NCI-H1436 treated with DMSO at 0.1 percent for 48 hours (cell line): ENCODE data around the gene COX4I1.

Source experiments
- DNase-seq: peaks from one replicate; lab custom pipeline; 2025; lab: John Stamatoyannopoulos, UW

The COX4I1 gene

GRCh38 chr16:85767531-85767930 is 32.0 kb upstream of the COX4I1 start:
- no peak for DNase-seq

DNA sequence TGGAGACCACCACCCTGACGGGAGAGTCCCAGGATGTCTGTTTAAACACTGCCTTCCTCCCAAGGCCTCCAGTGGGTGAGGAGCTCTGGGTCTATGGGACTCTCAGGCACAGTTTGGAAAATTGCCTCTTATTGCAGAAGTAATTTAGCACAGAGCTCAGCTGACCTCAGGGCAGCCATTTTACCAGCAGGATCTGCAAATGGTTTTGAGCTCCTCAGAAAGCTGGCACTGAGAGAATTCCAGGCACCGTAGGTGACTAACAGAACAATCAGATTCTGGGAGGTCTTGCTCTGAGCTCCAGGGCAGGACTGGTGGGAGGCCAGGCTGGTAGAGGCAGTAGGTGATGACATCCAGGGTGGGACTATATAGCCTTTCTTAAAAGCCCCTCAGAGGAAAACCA is 31.3 kb upstream of the COX4I1 start:
- no peak for DNase-seq

GRCh38 chr16:85770741-85771140 is 28.8 kb upstream of the COX4I1 start:
- no peak for DNase-seq

DNA sequence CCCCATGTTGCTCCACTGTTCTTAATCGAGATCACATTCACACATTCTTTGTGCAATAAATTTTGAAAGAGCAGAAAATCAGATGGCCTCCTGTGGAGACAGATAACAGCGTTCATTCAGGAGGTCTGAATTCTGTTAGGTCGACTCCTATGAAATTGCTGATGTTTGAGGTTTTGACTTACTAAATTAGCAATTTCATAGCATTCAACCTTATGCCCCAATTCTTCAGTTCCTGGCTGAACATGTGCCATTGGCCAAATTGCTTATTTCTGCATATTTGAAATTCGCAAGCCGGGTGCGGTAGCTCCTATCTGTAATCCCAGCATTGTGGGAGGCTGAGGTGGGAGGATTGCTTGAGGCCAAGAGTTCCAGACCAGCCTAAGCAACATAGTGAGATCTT is 26.5 kb upstream of the COX4I1 start:
- DNase-seq: no peak

DNA sequence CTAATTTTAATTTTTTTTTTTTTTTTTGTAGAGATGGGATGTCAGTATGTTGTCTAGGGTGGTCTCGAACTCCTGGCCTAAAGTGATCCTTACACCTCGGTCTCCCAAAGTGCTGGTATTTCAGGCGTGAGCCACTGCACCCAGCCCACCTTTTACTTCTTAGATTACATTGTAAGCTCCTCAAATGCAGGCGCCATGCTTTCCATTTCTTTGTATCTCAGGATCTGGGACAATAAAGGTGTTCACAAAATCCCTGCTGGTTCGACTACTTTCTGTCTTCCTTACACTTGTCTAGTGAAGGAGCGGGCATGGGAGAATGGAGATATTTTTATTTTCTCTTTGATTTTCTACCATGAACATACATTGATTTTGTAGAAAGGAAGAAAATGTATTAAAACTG is 25.4 kb upstream of the COX4I1 start:
- no peak for DNase-seq

DNA sequence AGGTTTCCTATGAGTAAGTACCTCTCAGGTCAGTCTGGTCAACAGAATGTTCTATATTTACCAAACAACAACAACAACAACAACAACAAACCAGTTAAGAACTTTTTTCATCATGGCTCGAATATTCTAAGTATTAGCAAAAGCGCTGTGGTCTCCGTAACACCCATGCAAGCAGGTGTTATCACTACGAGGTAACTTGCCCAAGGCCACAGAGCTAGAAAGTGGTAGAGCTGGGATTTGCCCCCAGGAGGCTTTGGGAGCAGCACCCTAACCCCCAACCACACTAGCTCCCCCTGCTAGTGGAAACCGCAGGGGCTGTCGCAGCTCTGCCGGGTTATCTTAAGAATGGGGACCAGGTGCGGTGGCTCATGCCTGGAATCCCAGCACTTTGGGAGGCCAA is 24.7 kb upstream of the COX4I1 start:
- no peak for DNase-seq

GRCh38 chr16:85777583-85778310 is 21.7 kb upstream of the COX4I1 start:
- DNase-seq: no peak

GRCh38 chr16:85778873-85779272 is 20.6 kb upstream of the COX4I1 start:
- DNase-seq: no peak

GRCh38 chr16:85780281-85780680 is 19.2 kb upstream of the COX4I1 start:
- DNase-seq: no peak

DNA sequence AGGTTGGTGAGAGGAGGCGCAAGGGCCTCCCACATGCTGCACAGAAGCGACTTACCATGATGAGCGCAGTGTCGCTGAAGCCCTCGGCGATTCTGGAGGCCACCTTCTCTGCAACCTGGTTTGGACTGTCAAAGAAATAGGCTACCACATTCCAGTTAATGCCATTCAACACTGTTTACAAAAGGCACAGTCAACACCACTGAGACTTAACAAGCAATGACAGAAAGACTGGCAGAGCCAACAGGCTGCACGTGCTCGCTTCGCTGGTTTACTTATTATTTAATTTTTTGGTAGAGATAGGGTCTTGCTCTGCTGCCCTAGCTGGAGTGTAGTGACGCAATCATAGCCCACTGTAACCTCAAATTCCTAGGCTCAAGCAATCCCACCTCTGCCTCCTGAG is 18.3 kb upstream of the COX4I1 start:
- no peak for DNase-seq

DNA sequence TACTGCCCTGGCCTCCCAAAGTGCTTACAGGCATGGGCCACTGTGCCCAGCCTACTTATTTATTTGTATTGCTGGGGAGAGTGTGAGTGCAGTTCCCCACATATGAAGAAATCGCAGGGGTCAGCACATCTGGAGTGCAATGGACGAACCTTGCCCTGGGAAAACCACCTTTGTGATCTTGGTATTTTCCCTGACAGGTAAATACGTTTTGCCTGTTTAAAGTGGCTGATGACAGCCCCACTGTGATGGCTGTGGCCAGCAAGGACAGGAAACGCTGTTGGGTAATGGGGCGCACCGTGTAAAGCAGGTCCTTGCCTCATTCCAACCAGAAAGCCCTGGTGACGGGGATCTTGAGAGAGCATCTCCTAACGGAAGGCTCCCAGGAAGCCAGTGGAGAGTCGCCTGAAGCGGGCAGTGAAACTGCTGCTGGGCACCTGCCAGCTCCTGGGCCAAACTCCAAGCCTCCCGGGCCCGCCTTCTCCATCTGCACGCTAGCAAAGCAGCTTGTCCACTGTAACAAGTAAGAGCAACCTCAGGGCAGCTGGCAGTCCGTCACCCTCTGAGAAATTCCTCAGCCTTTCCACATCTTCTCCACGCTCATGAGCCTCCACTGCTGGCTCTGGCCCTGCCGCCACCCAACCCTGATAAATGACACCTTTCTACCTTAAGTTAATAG is 17.7 kb upstream of the COX4I1 start:
- DNase-seq: no peak

GRCh38 chr16:85782451-85782850 is 17.0 kb upstream of the COX4I1 start:
- no peak for DNase-seq

- no peak for DNase-seq
Measured at GRCh38 chr16:85783441-85783840, 16.1 kb upstream of the COX4I1 start.

DNA sequence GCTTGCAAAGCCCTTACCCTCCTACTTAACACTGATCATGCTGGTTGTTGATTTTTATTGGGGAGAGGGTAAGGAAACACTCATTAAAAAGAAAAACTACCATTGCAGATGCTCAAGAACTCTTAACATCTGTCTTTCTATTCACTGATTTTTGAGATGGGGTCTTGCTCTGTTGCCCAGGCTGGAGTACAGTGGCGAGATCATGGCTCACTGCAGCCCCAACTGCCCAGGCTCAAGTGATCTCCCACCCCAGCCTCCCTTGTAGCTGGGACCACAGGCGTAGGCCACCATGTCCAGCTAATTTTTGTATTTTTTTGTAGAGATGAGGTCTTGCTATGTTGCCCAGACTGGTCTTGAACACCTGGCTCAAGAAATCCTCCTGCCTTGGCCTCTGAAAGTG is 14.7 kb upstream of the COX4I1 start:
- no peak for DNase-seq

DNA sequence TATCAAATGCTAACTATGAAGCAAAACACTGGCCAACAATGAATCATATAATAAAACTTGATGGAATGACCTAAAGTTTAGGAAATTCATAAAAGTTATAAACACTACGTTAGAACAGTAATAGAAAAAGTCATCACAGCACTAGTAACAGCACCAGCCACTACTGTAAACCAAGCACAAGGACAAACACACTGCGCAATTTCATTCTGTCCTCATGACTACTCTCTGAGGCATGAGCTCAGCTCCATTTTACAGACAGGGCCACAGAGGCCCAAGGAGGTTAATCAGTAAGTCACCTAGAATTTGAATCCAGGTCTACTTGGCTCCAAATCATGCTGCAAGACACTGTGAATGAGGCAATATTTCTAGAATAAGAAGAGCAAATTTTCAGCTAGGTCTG is 13.6 kb upstream of the COX4I1 start:
- DNase-seq: no peak

GRCh38 chr16:85788819-85789218 is 10.7 kb upstream of the COX4I1 start:
- DNase-seq: no peak

- no peak for DNase-seq
Measured at GRCh38 chr16:85789773-85790172, 9.7 kb upstream of the COX4I1 start.

- no peak for DNase-seq
Measured at GRCh38 chr16:85793662-85794298, 5.7 kb upstream of the COX4I1 start.

DNA sequence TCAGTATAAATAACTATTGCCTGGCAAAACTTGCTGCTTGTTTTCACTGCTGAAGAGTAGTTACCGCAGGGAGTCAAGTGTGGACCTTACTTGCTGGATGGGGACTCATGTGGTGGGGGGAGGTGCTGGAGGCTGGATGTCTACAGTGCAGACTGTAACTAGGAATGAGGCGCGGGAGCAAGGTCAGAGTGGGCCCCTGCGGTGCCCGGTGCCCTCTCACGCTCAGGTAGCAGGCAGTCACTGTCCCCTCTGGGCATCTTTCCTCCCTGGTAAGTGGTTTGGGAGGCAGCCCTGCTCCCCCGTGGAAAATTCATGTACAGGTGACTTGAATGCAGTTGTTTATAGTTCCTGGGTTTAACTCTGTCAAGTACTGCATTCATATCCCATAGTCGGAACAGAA is 4.8 kb upstream of the COX4I1 start:
- DNase-seq: no peak

DNA sequence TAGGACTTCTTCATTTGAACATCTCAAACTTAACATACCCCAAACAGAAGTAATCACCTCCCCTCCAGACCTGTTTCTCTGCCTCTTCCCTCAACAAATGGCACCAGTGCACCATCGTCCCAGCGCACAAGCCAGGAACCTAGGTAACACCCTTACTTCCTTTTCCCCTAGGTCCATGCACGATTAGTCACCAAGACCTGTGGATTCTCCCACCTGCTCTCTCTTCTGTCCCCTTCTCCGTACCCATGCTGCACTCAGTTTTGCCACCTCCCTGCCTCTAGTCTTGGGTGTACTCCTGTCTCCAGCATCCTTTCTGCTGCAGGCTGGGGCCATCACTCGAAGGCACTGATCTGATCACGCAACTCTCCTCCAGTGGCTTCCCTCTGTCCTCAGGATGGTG is 3.3 kb upstream of the COX4I1 start:
- DNase-seq: no peak

GRCh38 chr16:85796599-85796998 is 2.9 kb upstream of the COX4I1 start:
- no peak for DNase-seq

GRCh38 chr16:85798283-85798776 is 1.2 kb upstream of the COX4I1 start:
- no peak for DNase-seq

DNA sequence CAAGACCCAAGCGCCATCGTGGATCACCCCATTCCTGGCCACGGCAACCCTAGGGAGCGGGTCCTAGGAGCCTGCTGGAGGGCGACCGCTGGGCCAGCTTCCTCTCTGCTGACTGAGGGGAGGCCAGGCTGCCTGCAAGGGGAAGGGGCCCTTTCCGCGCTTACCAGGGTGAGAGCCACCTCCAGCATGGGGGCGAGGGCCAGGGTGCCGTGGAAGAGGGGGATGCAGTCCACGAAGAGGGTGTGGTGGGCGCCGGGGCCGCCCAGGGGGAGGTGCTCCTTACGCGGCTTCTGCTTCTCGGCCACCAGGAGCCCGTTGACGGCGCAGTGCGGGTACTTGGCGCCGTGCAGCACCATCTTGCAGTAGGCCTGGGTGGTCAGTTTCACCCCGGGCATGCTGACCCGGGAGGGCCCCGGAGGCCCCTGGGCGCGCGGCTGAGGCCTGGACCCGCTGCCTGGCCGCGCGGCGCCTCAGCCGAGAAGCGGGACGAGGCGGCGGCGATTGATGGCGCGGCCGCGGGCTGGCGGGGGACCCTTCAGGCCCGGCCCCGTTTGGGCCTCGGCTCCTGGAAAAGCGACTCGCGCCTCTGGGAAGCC is 496 bp upstream of the COX4I1 start:
- no peak for DNase-seq
